NCI-H2029 (cell line): Measurements from ENCODE around the gene RAPGEF4.
A peak's percentile ranks its signal among the peaks of the same experiment; 100 is the strongest.

Experiments used
- DNase-seq: peaks from one replicate; lab custom pipeline; 2025; lab: John Stamatoyannopoulos, UW

The RAPGEF4 gene

GRCh38 chr2:172999641-173000386 is 264.2 kb downstream of the RAPGEF4 start:
- DNase-seq: no peak

GRCh38 chr2:173001664-173002604 is 266.3 kb downstream of the RAPGEF4 start:
- no peak for DNase-seq

GRCh38 chr2:173002751-173003541 is 267.3 kb downstream of the RAPGEF4 start:
- no peak for DNase-seq

GRCh38 chr2:173008786-173009185 is 273.1 kb downstream of the RAPGEF4 start:
- no peak for DNase-seq

- DNase-seq: no peak
Observed at GRCh38 chr2:173010233-173010632, 274.6 kb downstream of the RAPGEF4 start.

- no peak for DNase-seq
Observed at GRCh38 chr2:173016451-173016850, 280.8 kb downstream of the RAPGEF4 start.

- DNase-seq: no peak
Observed at GRCh38 chr2:173017646-173018420, 282.2 kb downstream of the RAPGEF4 start.

- DNase-seq: no peak
Observed at GRCh38 chr2:173019755-173020154, 284.1 kb downstream of the RAPGEF4 start.

- no peak for DNase-seq
Observed at GRCh38 chr2:173021939-173022371, 286.3 kb downstream of the RAPGEF4 start.

GRCh38 chr2:173023718-173024117 is 288.1 kb downstream of the RAPGEF4 start:
- no peak for DNase-seq

- no peak for DNase-seq
Observed at GRCh38 chr2:173026479-173026878, 290.8 kb downstream of the RAPGEF4 start.

GRCh38 chr2:173027181-173028128 is 291.8 kb downstream of the RAPGEF4 start:
- peak; percentile 66 for DNase-seq

GRCh38 chr2:173028141-173028540 is 292.5 kb downstream of the RAPGEF4 start:
- DNase-seq: no peak

GRCh38 chr2:173028671-173029070 is 293.0 kb downstream of the RAPGEF4 start:
- no peak for DNase-seq

GRCh38 chr2:173030561-173031490 is 295.2 kb downstream of the RAPGEF4 start:
- DNase-seq: no peak

- no peak for DNase-seq
Observed at GRCh38 chr2:173032032-173032431, 296.4 kb downstream of the RAPGEF4 start.

GRCh38 chr2:173033084-173033483 is 297.4 kb downstream of the RAPGEF4 start:
- no peak for DNase-seq

GRCh38 chr2:173034143-173034542 is 298.5 kb downstream of the RAPGEF4 start:
- no peak for DNase-seq
